Dendritic cell treated with granulocyte-macrophage colony-stimulating factor and Interleukin-4, amounts not matched to agents 40 ng/mL and 50 ng/mL, for 4 days (primary cell): Measurements from ENCODE around the gene RASGRP4.

Experiments
- H3K27ac Mint-ChIP-seq: one replicate; pipeline ENCODE4 v1.8.0; 2022; ENCODE audit warnings: mild to moderate bottlenecking, mixed read lengths
- H3K27me3 Mint-ChIP-seq: one replicate; pipeline ENCODE4 v1.8.0; 2022; ENCODE audit warnings: mild to moderate bottlenecking, mixed read lengths
- H3K36me3 Mint-ChIP-seq: one replicate; pipeline ENCODE4 v1.8.0; 2022; ENCODE audit warnings: low read depth, mixed read lengths
- H3K4me1 Mint-ChIP-seq: one replicate; pipeline ENCODE4 v1.8.0; 2022; ENCODE audit warnings: low read depth, mixed read lengths
- H3K4me3 Mint-ChIP-seq: one replicate; pipeline ENCODE4 v1.8.0; 2022; ENCODE audit warnings: mild to moderate bottlenecking, moderate library complexity, mixed read lengths
- H3K9me3 Mint-ChIP-seq: one replicate; pipeline ENCODE4 v1.8.0; 2022; ENCODE audit warnings: mixed read lengths
- intact Hi-C: fragments of 100-400 bp; cut with micrococcal nuclease; formaldehyde crosslinking; loops from one replicate; pipeline ENCODE4 v1.15.0; 2022

RASGRP4 gene

GRCh38 chr19:38399537-38399936 lies 26.5 kb downstream of the RASGRP4 start:
- intact Hi-C loops, result no loop called here
- Mint-ChIP-seq H3K27me3 (peaks cover 54% of the 10 kb centered on the region), H3K36me3 (peaks cover 11% of the 10 kb centered on the region), H3K27ac (no peak overlapping the region), H3K4me3 (no peak overlapping the region), H3K4me1 (peaks cover 21% of the 10 kb centered on the region), H3K9me3 (no peaks in the 10 kb centered on the region)

GRCh38 chr19:38399081-38399480 lies 26.9 kb downstream of the RASGRP4 start:
- Mint-ChIP-seq H3K27me3 (peaks cover 59% of the 10 kb centered on the region), H3K27ac (no peak overlapping the region), H3K36me3 (peaks cover 11% of the 10 kb centered on the region), H3K9me3 (no peaks in the 10 kb centered on the region), H3K4me3 (no peak overlapping the region), H3K4me1 (peaks cover 17% of the 10 kb centered on the region)
- intact Hi-C loops, result no loop called here

GRCh38 chr19:38395381-38396114 lies 30.5 kb downstream of the RASGRP4 start:
- no peak overlapping the region for H3K27ac Mint-ChIP-seq
- intact Hi-C loops, result no loop called here
- peaks cover 14% of the 10 kb centered on the region for H3K4me1 Mint-ChIP-seq
- no peaks in the 10 kb centered on the region for H3K36me3 Mint-ChIP-seq
- no peaks in the 10 kb centered on the region for H3K9me3 Mint-ChIP-seq
- H3K27me3 Mint-ChIP-seq, result peaks cover 89% of the 10 kb centered on the region
- H3K4me3 Mint-ChIP-seq, result no peak overlapping the region

GRCh38 chr19:38394488-38394887 lies 31.5 kb downstream of the RASGRP4 start:
- Mint-ChIP-seq H3K4me3 (no peak overlapping the region), H3K27ac (no peak overlapping the region), H3K4me1 (peaks cover 14% of the 10 kb centered on the region), H3K27me3 (peaks cover 89% of the 10 kb centered on the region), H3K9me3 (no peaks in the 10 kb centered on the region), H3K36me3 (no peaks in the 10 kb centered on the region)
- intact Hi-C loops, result no loop called here

- peaks cover 5% of the 10 kb centered on the region for H3K36me3 Mint-ChIP-seq
- no peak overlapping the region for H3K27ac Mint-ChIP-seq
- peaks cover 20% of the 10 kb centered on the region for H3K4me1 Mint-ChIP-seq
- intact Hi-C loops, result no loop called here
- peaks cover 86% of the 10 kb centered on the region for H3K27me3 Mint-ChIP-seq
- no peak overlapping the region for H3K4me3 Mint-ChIP-seq
- no peaks in the 10 kb centered on the region for H3K9me3 Mint-ChIP-seq
These were observed 33.2 kb downstream of the RASGRP4 start for GRCh38 chr19:38392707-38393308.

- Mint-ChIP-seq H3K27ac (no peak overlapping the region), H3K4me3 (no peak overlapping the region), H3K27me3 (peaks cover 78% of the 10 kb centered on the region), H3K9me3 (no peaks in the 10 kb centered on the region), H3K36me3 (peaks cover 6% of the 10 kb centered on the region), H3K4me1 (peaks cover 27% of the 10 kb centered on the region)
- intact Hi-C loops, result no loop called here
These were observed 34.0 kb downstream of the RASGRP4 start for GRCh38 chr19:38391911-38392464.

GRCh38 chr19:38389957-38390924 lies 35.8 kb downstream of the RASGRP4 start:
- H3K27me3 Mint-ChIP-seq, result peaks cover 77% of the 10 kb centered on the region
- H3K9me3 Mint-ChIP-seq, result no peaks in the 10 kb centered on the region
- no peak overlapping the region for H3K4me3 Mint-ChIP-seq
- H3K36me3 Mint-ChIP-seq, result peaks cover 12% of the 10 kb centered on the region
- peaks cover 37% of the 10 kb centered on the region for H3K4me1 Mint-ChIP-seq
- intact Hi-C loops, result no loop called here
- H3K27ac Mint-ChIP-seq, result no peak overlapping the region

GRCh38 chr19:38389101-38389925 lies 36.7 kb downstream of the RASGRP4 start:
- H3K4me1 Mint-ChIP-seq, result peaks cover 40% of the 10 kb centered on the region
- H3K9me3 Mint-ChIP-seq, result no peaks in the 10 kb centered on the region
- peaks cover 21% of the 10 kb centered on the region for H3K36me3 Mint-ChIP-seq
- H3K27ac Mint-ChIP-seq, result no peak overlapping the region
- H3K4me3 Mint-ChIP-seq, result no peak overlapping the region
- H3K27me3 Mint-ChIP-seq, result peaks cover 75% of the 10 kb centered on the region
- intact Hi-C loops, result no loop called here

- peak within 1 kb of the TSS; percentile 81 for H3K4me3 Mint-ChIP-seq
- H3K27ac Mint-ChIP-seq, result peak within 1 kb of the TSS; percentile 84
- intact Hi-C loops, result no loop called here
- H3K27me3 Mint-ChIP-seq, result peaks cover 70% of the 10 kb centered on the region
- H3K9me3 Mint-ChIP-seq, result no peaks in the 10 kb centered on the region
- H3K4me1 Mint-ChIP-seq, result peaks cover 42% of the 10 kb centered on the region
- peaks cover 29% of the 10 kb centered on the region for H3K36me3 Mint-ChIP-seq
These were observed 37.5 kb downstream of the RASGRP4 start, which contains the start of gene SPRED3 for GRCh38 chr19:38388349-38389100. Gene SPRED3, plus strand, starts transcription at chr19:38388697. Its CDS starts 1,606 bp downstream, at chr19:38390303.

- intact Hi-C loops, result no loop called here
- peaks cover 37% of the 10 kb centered on the region for H3K36me3 Mint-ChIP-seq
- peaks cover 37% of the 10 kb centered on the region for H3K4me1 Mint-ChIP-seq
- peak within 1 kb of the TSS; percentile 81 for H3K4me3 Mint-ChIP-seq
- no peaks in the 10 kb centered on the region for H3K9me3 Mint-ChIP-seq
- H3K27me3 Mint-ChIP-seq, result peaks cover 64% of the 10 kb centered on the region
- H3K27ac Mint-ChIP-seq, result peak within 1 kb of the TSS; percentile 84
These were observed 38.3 kb downstream of the RASGRP4 start, which contains the start of gene GGN for GRCh38 chr19:38387550-38388348. Gene GGN, minus strand, starts transcription at chr19:38388034. Its CDS starts 773 bp downstream, at chr19:38387261.

GRCh38 chr19:38386971-38387549 lies 39.0 kb downstream of the RASGRP4 start:
- peaks cover 61% of the 10 kb centered on the region for H3K27me3 Mint-ChIP-seq
- H3K36me3 Mint-ChIP-seq, result peaks cover 44% of the 10 kb centered on the region
- H3K4me3 Mint-ChIP-seq, result peak overlapping the region; percentile 81
- peak overlapping the region; percentile 84 for H3K27ac Mint-ChIP-seq
- no peaks in the 10 kb centered on the region for H3K9me3 Mint-ChIP-seq
- intact Hi-C loops, result no loop called here
- H3K4me1 Mint-ChIP-seq, result peaks cover 34% of the 10 kb centered on the region
